Keratinocyte (primary cell): Measurements from ENCODE around the gene PRPF18.

Source experiments
- EZH2 ChIP-seq: IDR thresholded peaks from one replicate; pipeline ENCODE4 v1.6.1; 2012; ENCODE audit warnings: inconsistent platforms, mild to moderate bottlenecking, low read length, moderate library complexity
- TF ChIP-seq, protein P1 (sequence below), 3 experiments: IDR thresholded peaks in 1 of 3; conservative IDR thresholded peaks in 1 of 3; optimal IDR thresholded peaks in 1 of 3; 2 replicates in 2 of 3; 3 replicates in 1 of 3; pipeline versions ENCODE3 to v1.5.1; 2011; ENCODE audit warnings: low read length in 3 of 3, mild to moderate bottlenecking in 3 of 3, moderate library complexity in 2 of 3, control low read depth in 1 of 3, inconsistent platforms in 1 of 3; ENCODE audit not compliant: insufficient read depth in 2 of 3; ENCODE audit errors: extremely low read depth in 1 of 3

DNA sequence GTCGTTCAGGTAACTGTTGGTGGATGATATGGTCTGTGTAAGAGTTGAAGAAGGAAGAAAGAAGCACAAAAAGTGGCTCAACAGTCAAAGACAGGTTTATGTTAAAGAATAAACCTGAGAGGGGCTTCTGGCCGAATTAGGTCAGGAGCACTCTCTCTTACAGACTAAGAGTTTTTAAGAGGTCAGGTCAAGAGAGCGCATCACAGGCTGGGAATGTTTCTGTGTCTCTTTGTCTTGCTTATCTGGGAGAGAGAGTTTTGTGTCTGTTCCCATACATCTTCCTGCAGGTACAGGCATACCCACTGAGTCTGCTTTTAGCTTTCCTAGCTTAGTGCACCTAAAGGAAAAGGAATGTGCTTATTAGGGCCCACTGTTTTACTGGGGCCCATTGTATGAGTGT lies 22.2 kb upstream of the PRPF18 start:
- TF ChIP-seq, protein P1, sequence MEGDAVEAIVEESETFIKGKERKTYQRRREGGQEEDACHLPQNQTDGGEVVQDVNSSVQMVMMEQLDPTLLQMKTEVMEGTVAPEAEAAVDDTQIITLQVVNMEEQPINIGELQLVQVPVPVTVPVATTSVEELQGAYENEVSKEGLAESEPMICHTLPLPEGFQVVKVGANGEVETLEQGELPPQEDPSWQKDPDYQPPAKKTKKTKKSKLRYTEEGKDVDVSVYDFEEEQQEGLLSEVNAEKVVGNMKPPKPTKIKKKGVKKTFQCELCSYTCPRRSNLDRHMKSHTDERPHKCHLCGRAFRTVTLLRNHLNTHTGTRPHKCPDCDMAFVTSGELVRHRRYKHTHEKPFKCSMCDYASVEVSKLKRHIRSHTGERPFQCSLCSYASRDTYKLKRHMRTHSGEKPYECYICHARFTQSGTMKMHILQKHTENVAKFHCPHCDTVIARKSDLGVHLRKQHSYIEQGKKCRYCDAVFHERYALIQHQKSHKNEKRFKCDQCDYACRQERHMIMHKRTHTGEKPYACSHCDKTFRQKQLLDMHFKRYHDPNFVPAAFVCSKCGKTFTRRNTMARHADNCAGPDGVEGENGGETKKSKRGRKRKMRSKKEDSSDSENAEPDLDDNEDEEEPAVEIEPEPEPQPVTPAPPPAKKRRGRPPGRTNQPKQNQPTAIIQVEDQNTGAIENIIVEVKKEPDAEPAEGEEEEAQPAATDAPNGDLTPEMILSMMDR (optimal IDR thresholded peaks at IDR 0.05 in 1 of 3, IDR thresholded peaks at IDR 0.05 in 1 of 3, conservative IDR thresholded peaks at IDR 0.05 in 1 of 3; ENCODE audit: extremely low read depth in 1 of 3, insufficient read depth in 2 of 3, low read length in 3 of 3): no peak
- TF ChIP-seq EZH2: no peak
